ENCODE results near the gene ASCC2. TPM values are rescaled to one million over a fixed set of nuclear protein-coding genes. Genes with fewer than 3 reads are reported as not detected.
"Not testable (repeated sequence)": the region's sequence is repeated elsewhere in the genome, so short reads cannot be mapped to it uniquely, and the experiment has no call there.

Gene ASCC2
- total RNA-seq, 1 experiment from 2014 or later: 43.3 TPM

DNA sequence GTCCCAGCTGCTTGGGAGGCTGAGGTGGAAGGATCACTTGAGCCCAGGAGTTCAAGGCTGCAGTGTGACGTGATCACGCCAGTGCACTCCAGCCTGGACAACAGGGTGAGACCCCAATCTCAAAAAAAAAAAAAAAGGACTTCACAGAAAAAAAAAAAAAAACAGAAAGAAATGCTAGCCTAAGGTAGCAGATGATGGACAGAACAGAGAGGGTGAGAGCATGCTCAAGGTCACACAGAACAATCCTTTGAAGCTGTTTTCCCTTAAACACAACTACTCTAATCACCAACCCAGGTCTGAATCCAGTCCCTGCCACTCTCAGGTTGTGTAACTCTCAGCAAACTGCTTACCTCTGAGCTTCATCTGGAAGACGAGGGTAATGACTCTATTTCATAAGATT lies 81.0 kb downstream of the ASCC2 start:
- no peak overlapping the region for H3K4me3 ChIP-seq
- H3K36me3 ChIP-seq (ENCODE audit: low read depth): no peaks in the 10 kb centered on the region
- no TSS peak for BruUV-seq (replicated peaks)
- H3K9me3 ChIP-seq (ENCODE audit: insufficient read depth, low read depth): no peaks in the 10 kb centered on the region
- no peaks in the 10 kb centered on the region for H3K9me2 ChIP-seq (ENCODE audit: insufficient read depth)
- H2AFZ ChIP-seq: no peak overlapping the region
- H3K4me2 ChIP-seq: no peak overlapping the region
- CTCF ChIA-PET: no interaction called here
- H4K20me1 ChIP-seq (ENCODE audit: insufficient read depth): no peaks in the 10 kb centered on the region
- peaks cover 13% of the 10 kb centered on the region; the same call in 1 of the 2 replicates for H3F3A ChIP-seq (ENCODE audit: insufficient read depth, low read depth)
- H3K4me1 ChIP-seq (replicated peaks; ENCODE audit: insufficient read depth): peaks cover 5% of the 10 kb centered on the region; the same call in 1 of the 2 replicates
- TF ChIP-seq, protein P1, sequence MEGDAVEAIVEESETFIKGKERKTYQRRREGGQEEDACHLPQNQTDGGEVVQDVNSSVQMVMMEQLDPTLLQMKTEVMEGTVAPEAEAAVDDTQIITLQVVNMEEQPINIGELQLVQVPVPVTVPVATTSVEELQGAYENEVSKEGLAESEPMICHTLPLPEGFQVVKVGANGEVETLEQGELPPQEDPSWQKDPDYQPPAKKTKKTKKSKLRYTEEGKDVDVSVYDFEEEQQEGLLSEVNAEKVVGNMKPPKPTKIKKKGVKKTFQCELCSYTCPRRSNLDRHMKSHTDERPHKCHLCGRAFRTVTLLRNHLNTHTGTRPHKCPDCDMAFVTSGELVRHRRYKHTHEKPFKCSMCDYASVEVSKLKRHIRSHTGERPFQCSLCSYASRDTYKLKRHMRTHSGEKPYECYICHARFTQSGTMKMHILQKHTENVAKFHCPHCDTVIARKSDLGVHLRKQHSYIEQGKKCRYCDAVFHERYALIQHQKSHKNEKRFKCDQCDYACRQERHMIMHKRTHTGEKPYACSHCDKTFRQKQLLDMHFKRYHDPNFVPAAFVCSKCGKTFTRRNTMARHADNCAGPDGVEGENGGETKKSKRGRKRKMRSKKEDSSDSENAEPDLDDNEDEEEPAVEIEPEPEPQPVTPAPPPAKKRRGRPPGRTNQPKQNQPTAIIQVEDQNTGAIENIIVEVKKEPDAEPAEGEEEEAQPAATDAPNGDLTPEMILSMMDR (conservative IDR thresholded peaks at IDR 0.05): no peak
- no peak for TF ChIP-seq EZH2 (IDR thresholded peaks at IDR 0.05; ENCODE audit: low read depth)
- POLR2A ChIA-PET (ENCODE audit: unreplicated experiment): no interaction called here
- H3K79me2 ChIP-seq (ENCODE audit: low read depth): no peaks in the 10 kb centered on the region
- intact Hi-C loops (cut with micrococcal nuclease; ENCODE audit: unreplicated experiment): no loop called here
- DNase-seq: no peak
- H3K27ac ChIP-seq: no peak overlapping the region
- no peaks in the 10 kb centered on the region for H3K27me3 ChIP-seq (ENCODE audit: insufficient read depth, low read depth)

DNA sequence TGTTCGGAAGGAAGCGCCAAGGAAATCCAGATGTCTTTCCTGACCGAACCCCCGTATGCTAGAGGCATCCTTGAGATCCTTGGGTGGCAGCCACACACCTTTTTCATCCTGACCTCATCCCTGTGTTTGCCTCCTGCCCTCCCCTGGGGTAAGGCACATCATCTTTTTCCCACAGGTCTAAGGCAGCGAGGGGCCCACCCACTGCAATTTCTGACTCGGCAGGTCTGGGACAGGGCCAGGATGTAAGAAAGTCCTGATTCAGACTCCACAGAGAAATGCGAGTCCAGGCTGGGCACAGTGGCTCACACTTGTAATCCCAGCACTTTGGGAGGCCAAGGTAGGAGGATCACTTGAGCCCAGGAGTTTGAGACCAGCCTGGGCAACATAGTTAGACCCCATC lies 81.7 kb downstream of the ASCC2 start:
- H2AFZ ChIP-seq: no peak overlapping the region
- H3K4me2 ChIP-seq: no peak overlapping the region
- H3F3A ChIP-seq (ENCODE audit: insufficient read depth, low read depth): peaks cover 13% of the 10 kb centered on the region; the same call in 1 of the 2 replicates
- TF ChIP-seq, protein P1 (conservative IDR thresholded peaks at IDR 0.05): no peak
- no peak for TF ChIP-seq EZH2 (IDR thresholded peaks at IDR 0.05; ENCODE audit: low read depth)
- ChIA-PET CTCF (no interaction called here), POLR2A (ENCODE audit: unreplicated experiment) (no interaction called here)
- no peaks in the 10 kb centered on the region for H3K36me3 ChIP-seq (ENCODE audit: low read depth)
- H4K20me1 ChIP-seq (ENCODE audit: insufficient read depth): no peaks in the 10 kb centered on the region
- no peaks in the 10 kb centered on the region for H3K27me3 ChIP-seq (ENCODE audit: insufficient read depth, low read depth)
- H3K4me3 ChIP-seq: no peak overlapping the region
- H3K4me1 ChIP-seq (replicated peaks; ENCODE audit: insufficient read depth): no peaks in the 10 kb centered on the region
- no peaks in the 10 kb centered on the region for H3K9me3 ChIP-seq (ENCODE audit: insufficient read depth, low read depth)
- H3K79me2 ChIP-seq (ENCODE audit: low read depth): no peaks in the 10 kb centered on the region
- no peak overlapping the region for H3K27ac ChIP-seq
- no peak for DNase-seq
- BruUV-seq (replicated peaks): no TSS peak
- intact Hi-C loops (cut with micrococcal nuclease; ENCODE audit: unreplicated experiment): no loop called here
- H3K9me2 ChIP-seq (ENCODE audit: insufficient read depth): no peaks in the 10 kb centered on the region

DNA sequence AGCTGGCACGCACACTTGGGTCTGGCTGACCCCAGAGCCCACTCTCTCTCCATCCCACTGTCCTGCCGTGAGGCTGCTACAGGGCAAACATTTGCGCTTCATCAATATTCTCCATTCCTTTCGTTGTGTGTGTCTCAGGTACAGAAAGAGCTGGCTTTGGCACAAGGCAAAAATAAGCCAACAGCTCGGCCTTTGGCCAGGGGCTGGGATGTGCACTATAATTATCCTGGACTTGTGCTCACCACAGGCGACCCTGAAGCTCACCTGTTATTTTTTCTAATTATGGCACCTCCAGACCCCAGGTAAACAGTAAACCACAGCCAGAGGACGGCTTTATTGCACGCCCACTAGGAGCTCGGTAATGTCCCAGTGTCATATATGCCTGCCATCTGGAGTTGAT lies 82.2 kb downstream of the ASCC2 start:
- Histone ChIP-seq H2AFZ (no peak overlapping the region), H3K36me3 (ENCODE audit: low read depth) (no peaks in the 10 kb centered on the region), H3K4me2 (no peak overlapping the region), H3K9me2 (ENCODE audit: insufficient read depth) (no peaks in the 10 kb centered on the region), H4K20me1 (ENCODE audit: insufficient read depth) (no peaks in the 10 kb centered on the region), H3K27me3 (ENCODE audit: insufficient read depth, low read depth) (no peaks in the 10 kb centered on the region), H3K9me3 (ENCODE audit: insufficient read depth, low read depth) (no peaks in the 10 kb centered on the region), H3K4me1 (replicated peaks; ENCODE audit: insufficient read depth) (no peaks in the 10 kb centered on the region), H3K27ac (no peak overlapping the region), H3K79me2 (ENCODE audit: low read depth) (no peaks in the 10 kb centered on the region), H3F3A (ENCODE audit: insufficient read depth, low read depth) (peaks cover 13% of the 10 kb centered on the region; the same call in 1 of the 2 replicates), H3K4me3 (no peak overlapping the region)
- ChIA-PET CTCF (no interaction called here), POLR2A (ENCODE audit: unreplicated experiment) (no interaction called here)
- DNase-seq: no peak
- TF ChIP-seq, protein P1 (conservative IDR thresholded peaks at IDR 0.05): no peak
- TF ChIP-seq EZH2 (IDR thresholded peaks at IDR 0.05; ENCODE audit: low read depth): no peak
- BruUV-seq (replicated peaks): no TSS peak
- intact Hi-C loops (cut with micrococcal nuclease; ENCODE audit: unreplicated experiment): no loop called here

- H3K4me3 ChIP-seq; H4K20me1 ChIP-seq (ENCODE audit: insufficient read depth); H3K27me3 ChIP-seq (ENCODE audit: insufficient read depth, low read depth); H3K4me1 ChIP-seq (replicated peaks; ENCODE audit: insufficient read depth); DNase-seq; H2AFZ ChIP-seq; H3K9me2 ChIP-seq (ENCODE audit: insufficient read depth); H3K36me3 ChIP-seq (ENCODE audit: low read depth); H3K4me2 ChIP-seq; POLR2A ChIA-PET (ENCODE audit: unreplicated experiment); CTCF ChIA-PET; H3K79me2 ChIP-seq (ENCODE audit: low read depth); BruUV-seq (replicated peaks); intact Hi-C loops (cut with micrococcal nuclease; ENCODE audit: unreplicated experiment); H3K27ac ChIP-seq; H3K9me3 ChIP-seq (ENCODE audit: insufficient read depth, low read depth): not testable (repeated sequence)
- H3F3A ChIP-seq (ENCODE audit: insufficient read depth, low read depth): peaks cover 13% of the 10 kb centered on the region; the same call in 1 of the 2 replicates
These were observed 83.2 kb downstream of the ASCC2 start for GRCh38 chr22:29754658-29755395.

All from PC-9 (cell line).